Stromal cell of bone marrow (primary cell): ENCODE data around the gene CDRT4.
"Not testable (repeated sequence)": the region's sequence is repeated elsewhere in the genome, so short reads cannot be mapped to it uniquely, and the experiment has no call there.

Source experiments
- DNase-seq: peaks from one replicate; pipeline ENCODE4 v3.0.0-alpha.2; 2012; ENCODE audit warnings: low read depth

The CDRT4 gene

DNA sequence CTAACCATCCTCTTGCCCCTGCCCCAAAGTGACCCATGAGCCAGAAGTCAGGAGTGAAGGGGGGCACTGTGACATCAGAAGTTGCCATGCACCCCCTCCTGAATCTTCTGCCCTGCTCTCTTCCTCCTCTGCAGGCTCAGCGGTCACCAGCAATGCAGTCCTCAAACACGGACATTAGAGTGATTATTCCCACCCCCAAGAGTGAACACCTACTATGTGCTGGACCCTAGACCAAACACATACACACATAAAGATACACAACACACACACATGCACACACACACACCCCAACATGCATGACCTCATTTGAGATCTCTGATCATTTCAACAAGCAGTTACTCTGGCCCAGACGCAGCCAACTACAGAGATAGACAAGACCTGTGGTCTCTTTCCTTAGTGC, at the start of gene CDRT4:
Gene CDRT4 (minus strand): TSS at position 30 of the 400 bp plus-strand sequence. CDS start 27,383 bp downstream, outside the sequence.
- DNase-seq = no peak

DNA sequence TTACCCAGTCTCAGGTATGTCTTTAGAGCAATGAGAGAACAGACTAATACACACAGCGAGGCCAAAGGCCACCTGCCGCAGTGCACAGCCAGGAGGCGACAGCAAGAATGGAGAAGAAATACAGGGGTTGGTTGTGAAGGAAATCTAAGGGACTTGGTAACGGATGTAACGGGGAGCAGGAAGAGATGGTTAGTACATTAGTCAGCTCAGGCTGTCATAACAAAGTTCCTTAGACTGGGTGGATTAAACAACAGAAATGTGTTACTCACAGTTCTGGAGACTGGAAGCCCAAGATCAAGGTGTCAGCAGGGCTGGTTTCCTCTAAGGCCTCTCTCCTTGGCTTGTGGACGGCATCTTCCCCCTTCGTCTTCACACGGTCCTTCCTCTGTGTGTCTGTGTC, 48.7 kb upstream of the CDRT4 start:
- DNase-seq = no peak

DNA sequence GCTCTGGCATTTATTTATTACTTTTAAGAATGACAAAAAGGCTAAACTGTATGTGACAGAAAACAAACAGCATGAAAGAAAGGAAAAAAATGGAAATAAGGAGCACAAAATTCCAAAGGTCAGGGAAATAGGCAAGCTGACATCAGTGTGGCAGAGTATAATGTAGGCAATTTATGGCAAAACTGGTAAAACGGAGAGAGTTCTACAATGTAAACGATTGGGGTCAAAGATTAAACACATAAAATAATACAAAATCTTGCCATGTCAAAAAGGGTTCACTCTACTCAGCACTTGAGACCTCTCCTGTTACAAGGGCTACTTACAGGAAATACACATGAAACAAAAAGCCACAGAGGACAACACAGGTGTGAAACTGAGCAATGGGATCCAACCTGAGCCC, 47.0 kb upstream of the CDRT4 start:
- DNase-seq = no peak

GRCh38 chr17:15513856-15514459, 46.5 kb upstream of the CDRT4 start:
- no peak for DNase-seq

- peak; percentile 40 for DNase-seq
Observed at GRCh38 chr17:15513058-15513791, 45.8 kb upstream of the CDRT4 start.

- no peak for DNase-seq
Observed at GRCh38 chr17:15512071-15512709, 44.8 kb upstream of the CDRT4 start.

DNA sequence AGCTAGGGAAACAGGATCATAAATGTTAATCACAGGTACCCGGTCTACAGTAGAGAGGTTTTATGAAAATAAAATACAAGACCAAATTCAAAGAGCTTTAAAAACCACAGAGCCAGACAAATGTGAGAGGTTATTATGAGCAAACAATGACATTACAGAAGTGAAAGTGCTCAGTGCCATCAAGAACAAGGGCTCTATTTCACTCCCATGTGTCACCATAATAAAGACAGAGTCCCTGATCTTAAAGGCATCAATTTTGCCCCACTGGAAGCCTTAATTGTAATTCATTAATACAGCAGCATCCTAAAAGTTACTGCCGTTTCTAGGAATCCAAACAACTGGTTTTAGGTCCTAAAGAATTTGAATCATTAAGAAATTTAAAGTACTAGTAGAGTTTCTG, 43.7 kb upstream of the CDRT4 start:
- DNase-seq = no peak

- peak; percentile 37 for DNase-seq
Observed at GRCh38 chr17:15510361-15510760, 42.9 kb upstream of the CDRT4 start.

- no peak for DNase-seq
Observed at GRCh38 chr17:15509095-15509494, 41.7 kb upstream of the CDRT4 start.

GRCh38 chr17:15508466-15508865, 41.0 kb upstream of the CDRT4 start:
- DNase-seq = no peak

DNA sequence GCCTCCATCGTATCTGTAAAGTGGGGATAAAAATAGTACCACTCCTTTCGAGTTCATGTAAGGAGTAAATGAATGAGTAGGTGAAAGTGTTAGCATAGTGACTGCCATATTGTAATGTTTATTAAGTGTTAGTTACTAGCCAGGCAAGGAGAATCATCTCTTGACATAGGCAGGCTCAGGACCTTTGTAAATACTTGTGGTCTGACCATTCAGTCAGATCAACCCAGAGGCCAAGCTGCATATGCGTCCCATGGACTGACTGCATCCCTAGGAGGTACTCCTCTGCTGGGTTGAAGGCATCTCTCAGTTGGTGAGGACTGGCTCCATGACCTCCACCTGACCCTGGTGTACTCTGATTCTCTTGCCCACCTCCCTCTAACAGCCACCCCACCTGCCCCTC, 40.5 kb upstream of the CDRT4 start:
- DNase-seq = no peak

- no peak for DNase-seq
Observed at GRCh38 chr17:15507001-15507400, 39.6 kb upstream of the CDRT4 start.

- not testable (repeated sequence) for DNase-seq
Observed at GRCh38 chr17:15505708-15506107, 38.3 kb upstream of the CDRT4 start.

GRCh38 chr17:15503731-15504130, 36.3 kb upstream of the CDRT4 start:
- no peak for DNase-seq

DNA sequence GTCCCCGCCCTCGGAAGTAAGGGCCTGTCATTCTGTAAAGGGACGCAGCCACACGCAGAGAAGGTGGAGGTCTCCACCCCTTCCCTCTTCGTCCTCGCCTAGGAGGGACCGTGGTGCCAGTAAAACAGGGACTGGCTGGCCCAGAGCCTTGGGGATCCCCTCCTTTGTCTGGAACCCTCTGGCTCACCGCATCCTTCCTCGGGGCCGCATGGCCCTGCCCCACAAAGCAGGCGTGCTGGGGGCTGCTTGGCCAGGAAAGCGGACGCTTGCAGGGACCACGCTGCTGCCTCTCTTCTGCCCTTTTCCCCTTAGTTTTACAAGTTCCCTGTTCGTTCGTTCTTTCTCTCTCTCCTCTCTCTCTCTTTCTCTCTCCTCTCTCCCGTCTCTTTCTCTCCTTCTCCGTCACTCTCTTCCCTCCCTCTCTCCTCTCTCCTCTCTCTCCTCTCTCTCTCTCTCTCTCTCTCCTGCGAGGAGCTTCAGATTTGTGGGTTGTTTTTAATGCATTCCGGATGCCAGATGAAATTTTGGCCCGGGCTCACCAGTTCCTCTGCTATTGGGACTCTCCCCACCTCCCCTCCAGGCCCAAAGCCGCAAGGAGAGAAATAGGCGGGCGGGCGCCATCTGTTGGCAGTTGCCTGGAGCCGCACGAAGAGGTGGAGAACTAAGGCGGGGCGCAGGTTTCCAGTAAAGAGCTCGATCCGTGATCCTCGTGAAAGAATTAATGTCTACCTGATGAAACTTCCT, 35.1 kb upstream of the CDRT4 start:
- peak; percentile 91 for DNase-seq

DNA sequence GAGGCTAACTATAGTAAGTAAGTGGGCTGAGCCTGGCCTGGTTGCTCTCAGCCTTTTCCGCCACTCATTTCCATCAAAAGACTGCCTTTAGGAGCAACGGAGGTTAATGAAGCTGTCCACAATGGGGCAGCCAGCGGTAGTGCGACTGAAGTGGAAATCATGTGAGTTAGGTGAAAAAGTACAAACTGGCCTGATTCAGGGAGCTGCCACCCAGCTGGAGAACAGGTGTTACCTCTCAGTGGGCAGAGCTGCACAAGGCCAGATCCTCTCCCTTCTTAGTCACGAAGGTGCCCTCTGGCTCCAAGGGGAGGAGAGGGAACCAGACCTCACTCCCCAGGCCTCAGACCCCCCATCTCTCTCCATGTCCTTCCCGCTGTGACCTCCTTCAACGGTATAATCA, 34.4 kb upstream of the CDRT4 start:
- DNase-seq = no peak

GRCh38 chr17:15501282-15501681, 33.9 kb upstream of the CDRT4 start:
- DNase-seq = no peak

- DNase-seq = no peak
Observed at GRCh38 chr17:15498107-15498506, 30.7 kb upstream of the CDRT4 start.

GRCh38 chr17:15496735-15497670, 29.6 kb upstream of the CDRT4 start:
- DNase-seq = no peak

DNA sequence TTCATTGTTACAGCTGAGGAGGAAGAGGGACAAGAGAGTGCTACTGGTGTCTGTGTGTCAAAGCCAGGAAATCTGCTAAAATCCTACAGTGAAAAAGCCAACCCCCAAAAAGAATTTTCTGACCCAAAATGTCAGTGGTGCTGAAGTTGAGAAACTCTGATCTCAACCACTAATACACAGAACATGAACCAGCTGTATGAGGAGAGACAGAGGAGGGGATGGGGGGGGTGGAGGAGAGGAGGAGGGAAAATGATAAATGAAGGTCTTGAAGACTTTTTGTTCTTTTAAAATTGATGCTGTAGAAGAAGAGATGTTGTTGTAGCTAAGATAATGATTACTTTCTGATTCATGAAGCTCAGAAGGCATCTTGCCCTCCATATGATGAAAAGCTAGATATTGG, 27.4 kb upstream of the CDRT4 start:
- no peak for DNase-seq

- DNase-seq = no peak
Observed at GRCh38 chr17:15493693-15494035, 26.2 kb upstream of the CDRT4 start.
